Measurements from ENCODE around the gene FGF1.

FGF1 gene

DNA sequence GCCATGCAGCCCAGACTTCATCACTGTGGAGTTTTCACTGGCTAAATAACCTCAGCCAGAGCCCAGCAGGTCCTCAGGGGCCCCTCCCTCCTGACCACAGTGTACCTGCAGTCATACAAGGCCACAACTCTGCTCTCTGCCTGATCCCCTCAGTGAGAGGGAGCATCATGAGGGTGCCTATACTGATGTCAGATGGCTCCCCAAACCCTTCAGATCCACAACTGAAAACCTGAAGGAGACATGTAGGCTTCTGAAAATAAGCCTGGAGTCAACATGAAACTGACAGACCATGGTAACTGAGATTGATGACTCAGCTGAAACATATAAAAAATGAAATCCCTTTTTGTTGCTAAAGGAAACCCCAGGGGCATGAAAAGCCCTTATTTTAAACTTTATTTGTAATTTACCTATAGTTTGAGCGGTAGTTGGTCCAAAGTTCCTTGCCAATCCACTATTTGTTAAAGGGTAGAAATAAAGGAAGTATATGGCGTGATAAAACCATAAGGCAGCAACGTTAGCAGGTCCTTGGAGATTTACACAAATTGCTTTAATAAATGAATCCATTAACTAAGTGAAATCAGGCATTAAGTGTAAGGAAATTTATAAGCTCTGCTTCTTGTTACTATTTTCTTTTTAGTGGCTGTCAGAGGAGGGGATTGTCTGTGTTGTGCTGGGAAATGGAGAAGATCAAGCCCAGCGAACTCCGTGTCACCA is 68.3 kb downstream of the FGF1 start:
- no peak for FAIRE-seq
- no peak for DNase-seq (ENCODE audit: insufficient read length, low spot score)

DNA sequence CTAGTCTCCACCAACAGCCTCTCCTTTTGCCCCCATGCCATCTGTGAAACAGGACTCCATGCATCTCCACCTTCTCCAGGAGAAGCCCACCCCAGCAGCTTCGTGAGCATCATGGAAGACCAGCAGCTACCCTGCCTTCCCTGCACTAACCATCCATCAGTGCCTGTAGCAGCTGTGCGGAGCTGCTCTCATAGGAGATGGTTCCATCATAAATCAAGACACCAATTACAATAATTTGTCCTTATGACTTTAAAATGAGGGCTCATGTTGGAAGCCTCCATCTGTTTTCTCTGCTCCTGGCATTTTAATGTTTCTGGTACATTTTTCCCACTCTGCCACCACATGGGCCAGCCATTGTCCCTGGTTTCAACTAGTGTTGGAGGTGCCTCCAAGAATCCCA is 69.9 kb downstream of the FGF1 start:
- FAIRE-seq: no peak
- DNase-seq (ENCODE audit: insufficient read length, low spot score): no peak

- no peak for DNase-seq (ENCODE audit: insufficient read length, low spot score)
- FAIRE-seq: no peak
Measured at GRCh38 chr5:142614054-142614453, 71.8 kb downstream of the FGF1 start.

DNA sequence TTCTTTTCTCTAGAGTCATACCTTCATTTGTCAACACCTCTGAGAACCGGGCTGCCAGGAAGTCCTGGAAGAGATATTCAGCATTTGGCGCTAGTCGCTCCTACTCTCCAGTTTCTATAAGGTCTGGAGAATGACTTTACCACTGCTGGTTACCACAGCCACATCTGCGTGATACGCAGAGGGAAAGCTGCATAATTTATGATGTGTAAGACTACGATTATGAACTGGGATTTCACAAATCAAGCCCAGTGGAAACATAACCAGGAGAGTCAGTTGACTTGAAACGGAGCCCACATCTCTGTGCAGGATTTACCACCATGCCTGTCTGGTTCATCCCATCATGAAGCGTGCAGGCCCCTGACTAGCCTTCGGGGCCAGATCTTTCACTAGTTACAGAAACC is 72.6 kb downstream of the FGF1 start:
- FAIRE-seq: no peak

DNA sequence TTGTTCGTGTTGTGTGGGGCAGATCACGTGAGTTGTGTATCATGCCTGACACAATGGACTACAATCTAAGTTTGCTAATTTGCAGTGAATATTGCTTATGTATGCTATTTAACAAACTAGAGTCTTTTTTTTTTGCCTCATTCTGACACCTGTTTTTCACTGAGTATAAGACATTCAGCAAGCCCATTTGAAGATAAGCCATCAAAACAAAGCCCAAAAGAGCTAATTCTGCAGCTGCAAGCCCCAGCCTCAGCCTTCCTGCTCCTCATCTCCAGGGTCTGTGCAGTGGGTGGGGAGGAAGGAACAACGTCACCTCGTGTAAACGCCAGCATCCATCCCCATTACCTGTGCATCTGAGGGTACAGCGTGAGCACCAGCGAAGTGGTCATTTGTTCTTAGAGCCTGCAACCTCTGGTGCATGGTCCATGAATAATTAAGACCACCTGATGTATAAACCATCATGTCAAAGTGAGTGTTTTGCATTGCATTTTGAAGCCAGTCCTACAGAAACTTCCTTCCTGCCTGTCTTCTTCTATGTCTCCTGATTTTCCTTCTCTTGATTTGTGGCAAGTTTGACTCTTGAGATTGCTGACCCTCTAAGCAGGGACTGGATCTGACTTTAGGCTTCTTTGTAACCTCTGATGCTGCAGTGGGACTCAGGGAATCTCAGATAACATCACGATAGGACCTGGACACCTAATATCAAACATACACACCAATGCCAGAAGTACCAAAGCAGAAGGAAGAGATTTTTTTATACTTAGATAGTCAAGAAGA is 73.2 kb downstream of the FGF1 start:
- FAIRE-seq: no peak
- no peak for DNase-seq (ENCODE audit: insufficient read length, low spot score)

More for the DNA sequence above, 72.6 kb downstream of the FGF1 start:
- no peak for DNase-seq (ENCODE audit: insufficient read length, low spot score)

DNA sequence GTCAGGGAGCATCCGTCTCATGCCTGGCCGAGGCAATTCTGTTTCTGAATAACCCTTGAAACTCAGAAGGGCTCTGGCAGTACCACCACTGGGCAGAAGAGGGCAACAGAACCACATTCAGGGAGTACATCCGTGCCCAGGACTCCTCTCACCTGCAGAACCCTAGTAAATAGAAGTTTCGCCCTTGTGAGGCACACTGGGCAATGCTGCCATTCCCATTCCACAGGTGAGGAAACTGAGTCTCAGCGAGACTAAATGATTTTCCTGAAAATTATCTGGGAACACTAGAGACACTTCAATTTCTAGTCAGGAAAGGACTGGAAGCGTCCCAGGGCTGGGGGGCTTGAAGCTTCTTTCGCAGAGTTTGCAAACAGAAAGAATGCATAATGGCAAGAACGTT is 74.7 kb downstream of the FGF1 start:
- peak; percentile 58 for DNase-seq (ENCODE audit: insufficient read length, low spot score)
- FAIRE-seq: peak; percentile 93

DNA sequence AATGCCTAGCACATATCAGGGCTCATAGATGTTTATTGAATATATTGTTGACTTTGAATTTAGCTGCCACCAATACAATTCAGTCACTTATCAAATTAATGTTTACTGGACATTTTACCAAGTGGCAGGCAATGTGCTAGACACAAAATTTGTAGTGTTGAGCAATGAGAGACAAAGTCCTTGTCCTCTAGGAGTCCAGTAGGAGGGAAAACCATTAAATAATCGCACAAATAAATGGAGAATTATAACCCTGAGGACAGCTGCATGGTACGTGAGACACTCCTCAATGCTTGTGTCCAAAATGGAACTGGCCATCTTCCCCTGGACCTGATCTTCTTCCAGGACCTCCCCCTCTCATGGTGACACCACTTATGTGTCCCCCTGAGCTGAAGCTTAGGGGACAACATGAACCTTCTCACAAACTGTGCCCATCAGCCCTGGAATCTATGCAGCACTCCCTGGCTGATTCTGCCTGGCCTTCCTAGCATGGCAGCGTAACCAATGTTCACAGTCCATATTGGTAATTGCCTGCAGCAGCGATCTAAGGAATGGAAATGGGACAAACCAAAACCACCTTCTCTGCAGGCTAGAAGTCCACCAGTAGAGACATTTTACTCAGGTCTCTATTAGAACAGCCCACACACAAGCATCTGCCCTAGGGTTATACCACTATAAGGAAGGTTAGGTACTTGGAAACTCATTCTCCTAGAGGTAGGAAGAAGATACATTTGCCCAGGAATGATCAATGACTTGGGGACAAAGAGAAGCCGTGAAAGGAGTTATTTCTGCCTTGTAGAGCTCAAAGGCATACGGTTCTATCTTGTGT is 75.5 kb downstream of the FGF1 start:
- DNase-seq (ENCODE audit: insufficient read length, low spot score) (no peak), FAIRE-seq (no peak)

- no peak for DNase-seq (ENCODE audit: insufficient read length, low spot score)
- FAIRE-seq: no peak
Measured at GRCh38 chr5:142609142-142609541, 76.7 kb downstream of the FGF1 start.

GRCh38 chr5:142608081-142608480 is 77.8 kb downstream of the FGF1 start:
- no peak for DNase-seq (ENCODE audit: insufficient read length, low spot score)

GRCh38 chr5:142605611-142606010 is 80.3 kb downstream of the FGF1 start:
- DNase-seq (ENCODE audit: insufficient read length, low spot score) (no peak), FAIRE-seq (no peak)

More at GRCh38 chr5:142608081-142608480, 77.8 kb downstream of the FGF1 start:
- FAIRE-seq: no peak

- DNase-seq (ENCODE audit: insufficient read length, low spot score): no peak
- FAIRE-seq: no peak
Measured at GRCh38 chr5:142602720-142603245, 83.1 kb downstream of the FGF1 start.

DNA sequence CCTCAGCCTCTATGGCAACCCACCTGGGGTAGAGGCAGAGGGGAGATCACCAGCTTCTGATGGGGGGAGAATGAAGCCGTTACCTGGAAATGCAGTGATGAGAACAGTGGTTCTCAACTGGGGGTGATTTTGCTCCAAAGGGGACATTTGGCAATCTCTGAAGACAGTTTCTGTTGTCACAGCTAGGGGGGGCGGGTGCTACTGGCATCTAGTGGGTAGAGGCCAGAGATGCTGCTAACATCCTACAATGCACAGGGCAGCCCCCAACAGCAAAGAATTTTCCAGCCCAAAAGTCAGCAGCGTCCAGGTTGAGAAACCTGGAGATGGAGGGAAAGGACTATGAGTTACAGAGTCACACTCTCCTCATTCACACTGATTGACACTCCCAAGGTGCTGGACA is 84.5 kb downstream of the FGF1 start:
- FAIRE-seq (no peak), DNase-seq (ENCODE audit: insufficient read length, low spot score) (no peak)

- DNase-seq (ENCODE audit: insufficient read length, low spot score) (no peak), FAIRE-seq (no peak)
Measured at GRCh38 chr5:142600611-142601358, 85.1 kb downstream of the FGF1 start.

DNA sequence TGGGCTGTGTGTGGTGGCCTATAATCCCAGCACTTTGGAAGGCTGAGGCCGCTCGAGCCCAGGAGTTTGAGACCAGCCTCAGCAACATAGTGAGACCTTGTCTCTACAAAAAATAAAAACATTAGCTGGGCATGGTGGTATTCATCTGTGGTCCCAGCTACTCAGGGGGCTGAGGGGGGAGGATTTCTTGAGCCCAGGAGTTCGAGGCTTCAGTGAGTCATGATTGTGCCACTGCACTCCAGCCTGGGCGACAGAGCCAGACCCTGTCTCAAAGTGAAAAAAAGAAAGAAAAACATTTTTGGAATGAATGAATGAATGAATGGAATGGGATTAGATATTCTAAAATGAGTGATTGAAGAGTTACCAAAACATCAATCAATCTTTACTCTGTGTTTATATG is 85.8 kb downstream of the FGF1 start:
- no peak for DNase-seq (ENCODE audit: insufficient read length, low spot score)
- FAIRE-seq: no peak

DNA sequence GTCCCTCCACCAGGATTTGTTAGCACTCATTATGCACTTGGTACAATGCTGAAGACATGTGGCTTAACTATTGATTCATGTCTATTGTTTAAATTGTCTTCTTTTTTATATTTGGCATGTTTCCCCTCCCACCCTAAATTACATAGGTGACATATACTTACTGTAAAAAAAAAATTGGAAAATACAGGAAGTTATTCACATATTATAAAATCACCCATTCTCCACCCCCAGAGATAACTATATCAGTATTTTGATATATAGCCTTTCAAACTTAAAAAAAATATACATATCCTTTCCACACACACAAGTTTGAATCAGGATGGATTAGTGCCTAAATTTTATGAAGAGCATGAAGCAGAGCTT is 87.6 kb downstream of the FGF1 start:
- FAIRE-seq (no peak), DNase-seq (ENCODE audit: insufficient read length, low spot score) (no peak)

DNA sequence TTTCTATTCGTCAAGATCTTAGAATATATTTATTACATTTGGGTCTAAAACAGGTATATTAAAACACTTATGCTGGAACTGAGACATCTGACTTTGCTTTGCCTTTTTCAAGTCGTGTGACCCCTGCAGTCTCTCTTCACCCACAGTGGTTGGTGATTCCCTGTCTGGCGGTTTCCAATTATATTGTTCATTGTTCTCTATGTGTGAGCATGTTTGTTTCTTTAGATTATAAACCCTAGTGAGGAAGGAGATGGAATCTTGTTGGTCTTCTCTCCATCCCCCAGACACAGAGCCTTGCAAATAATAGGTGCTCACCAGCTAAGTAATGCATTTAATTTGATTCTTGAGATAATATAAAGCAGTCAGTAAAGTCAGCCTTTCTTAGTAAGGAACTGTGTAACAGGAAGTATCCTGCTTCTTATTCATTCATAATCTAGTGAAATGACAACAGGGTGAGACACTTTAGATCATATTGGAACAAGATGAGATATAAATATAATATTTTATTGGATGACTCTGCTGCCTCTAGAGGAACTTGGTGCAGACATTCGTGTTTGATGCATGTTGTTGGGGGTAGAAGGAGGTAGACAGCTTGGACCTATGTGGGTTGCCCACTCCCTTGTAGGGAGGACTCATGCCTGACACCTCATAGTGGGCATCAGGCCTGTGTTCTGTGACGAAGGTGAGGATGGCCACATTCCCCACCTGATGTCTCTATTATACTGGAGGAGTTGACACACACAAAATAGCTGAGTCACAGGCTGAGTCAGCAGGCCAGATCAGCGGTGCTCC is 88.1 kb downstream of the FGF1 start:
- FAIRE-seq (no peak), DNase-seq (ENCODE audit: insufficient read length, low spot score) (no peak)

DNA sequence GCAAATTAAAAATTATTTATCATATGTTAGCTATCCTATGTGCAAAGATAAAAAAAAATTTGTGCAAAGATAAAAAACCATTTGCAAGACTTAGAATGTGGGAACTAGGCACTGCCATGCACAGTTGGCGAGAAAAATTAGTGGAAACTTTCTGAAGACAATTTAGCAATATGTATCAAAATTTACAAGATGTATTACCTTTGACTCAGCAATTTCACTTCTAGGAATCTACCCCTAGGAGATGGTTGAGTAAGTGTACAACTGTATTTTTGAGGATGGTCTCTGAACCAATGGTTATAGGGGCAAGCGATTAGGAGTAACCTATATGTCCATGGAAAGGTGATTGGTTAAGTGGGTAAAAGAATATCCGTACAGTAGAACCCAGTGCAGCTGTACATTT is 88.9 kb downstream of the FGF1 start:
- DNase-seq (ENCODE audit: insufficient read length, low spot score): no peak
- no peak for FAIRE-seq

DNA sequence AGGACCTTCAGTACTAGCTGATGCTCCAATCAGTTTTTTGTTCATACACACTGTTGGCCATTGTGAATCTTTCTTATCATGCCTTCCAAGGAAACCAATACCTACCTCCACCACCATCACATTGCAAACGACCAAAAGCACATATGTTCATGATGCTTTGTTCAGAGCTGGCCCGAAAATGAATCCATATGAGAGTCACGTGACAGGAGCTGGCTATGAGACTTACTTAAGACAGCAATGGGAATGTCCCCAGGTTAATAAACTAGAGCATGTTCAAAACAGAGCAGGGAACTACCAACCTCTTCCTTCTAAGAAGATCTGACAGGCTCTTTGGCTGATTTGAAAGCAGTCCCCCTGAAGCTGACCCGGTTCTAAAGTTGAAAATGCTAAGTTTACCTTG is 93.5 kb downstream of the FGF1 start:
- FAIRE-seq: no peak
- no peak for DNase-seq (ENCODE audit: insufficient read length, low spot score)

GRCh38 chr5:142590451-142591231 is 95.2 kb downstream of the FGF1 start:
- FAIRE-seq (no peak), DNase-seq (ENCODE audit: insufficient read length, low spot score) (no peak)

Measured in GM19239 (cell line).